HG03520 (cell line): ENCODE results near the gene DCAF5.
"Not testable (repeated sequence)": the region's sequence is repeated elsewhere in the genome, so short reads cannot be mapped to it uniquely, and the experiment has no call there.

Source experiments
- ATAC-seq: cut with Tn5 transposase; IDR thresholded peaks from one replicate; pipeline ENCODE4 v1.9.1; 2021; ENCODE audit warnings: mild to moderate bottlenecking, moderate library complexity; ENCODE audit not compliant: unreplicated experiment

Gene DCAF5

DNA sequence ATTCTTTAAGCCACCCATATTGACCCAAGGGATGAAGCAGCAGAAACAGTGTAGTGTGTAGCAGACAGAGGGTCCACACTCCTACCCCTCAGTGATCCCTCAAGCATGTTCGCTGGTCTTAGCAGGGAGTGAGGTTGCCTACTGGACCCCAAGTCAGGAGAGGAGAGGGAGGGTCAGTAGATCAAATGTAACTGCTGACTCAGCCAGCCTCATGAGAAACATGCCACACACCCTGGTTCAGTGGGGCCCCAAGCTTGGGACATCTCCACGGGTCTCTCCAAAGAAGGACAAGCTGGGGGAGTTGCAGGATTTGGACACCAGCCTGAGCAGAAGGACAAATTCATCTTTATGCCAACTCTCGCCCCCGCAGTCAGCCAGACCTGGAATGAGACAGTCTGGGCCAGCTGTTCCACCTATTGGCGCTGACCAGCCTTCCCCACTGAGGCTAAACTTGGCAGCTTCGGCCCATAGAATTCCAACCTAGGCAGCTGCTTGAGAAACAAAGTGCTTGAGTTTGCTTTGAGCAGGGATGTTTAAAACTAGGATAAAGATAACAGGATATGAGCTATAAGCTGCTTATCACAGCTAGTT lies 107.9 kb downstream of the DCAF5 start:
- no peak for ATAC-seq

DNA sequence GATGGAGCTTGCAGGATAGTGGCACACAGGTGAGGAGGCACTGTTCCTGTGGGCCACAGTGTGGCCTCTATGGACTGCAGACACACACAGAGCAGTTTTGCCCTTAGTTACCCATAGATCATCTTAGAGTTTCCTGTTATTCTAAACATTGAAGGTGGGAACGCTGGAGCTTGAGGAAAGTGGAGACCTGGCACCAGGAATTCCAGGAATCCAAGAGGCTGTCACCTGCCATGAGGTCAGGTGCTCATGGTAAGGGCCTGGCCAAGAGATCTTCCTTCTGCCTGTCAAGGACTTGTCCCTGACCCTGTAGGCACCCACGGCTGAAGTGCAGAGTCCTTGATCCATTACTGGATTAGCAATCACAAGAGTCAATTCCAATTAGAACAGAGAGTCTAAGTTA lies 108.6 kb downstream of the DCAF5 start:
- no peak for ATAC-seq

GRCh38 chr14:69043596-69044260 lies 109.2 kb downstream of the DCAF5 start:
- no peak for ATAC-seq

DNA sequence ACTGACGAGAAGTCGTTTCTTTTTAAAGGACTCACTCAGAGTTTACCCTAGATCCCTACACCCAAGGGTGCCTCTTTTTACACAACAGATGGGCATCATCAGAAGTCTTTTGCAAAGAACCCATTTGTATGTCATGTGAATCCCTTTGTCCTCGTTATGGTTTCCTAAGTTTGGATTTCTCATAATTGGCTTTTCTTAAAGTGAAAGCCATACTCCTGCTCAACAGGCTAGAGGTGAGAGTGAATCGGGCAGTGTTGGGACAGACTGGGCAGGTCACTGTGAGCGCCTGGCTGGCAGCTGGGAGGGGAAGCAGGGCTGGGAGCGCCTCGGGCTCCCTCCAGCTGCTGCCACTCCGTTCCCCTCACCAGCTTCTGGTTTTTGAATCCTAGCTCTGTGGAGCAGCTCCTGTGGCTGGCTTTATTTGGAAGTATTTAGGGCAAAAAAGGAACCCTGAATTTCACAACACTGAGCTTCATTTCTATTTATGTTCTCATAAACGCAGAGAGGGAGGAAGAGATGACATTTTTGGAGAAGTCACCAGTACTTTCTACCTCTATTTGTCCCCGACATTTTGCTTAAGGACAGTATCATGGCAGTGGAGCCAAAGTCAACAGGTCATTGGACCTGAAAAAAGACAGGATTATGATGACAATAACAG lies 110.0 kb downstream of the DCAF5 start:
- no peak for ATAC-seq

GRCh38 chr14:69042299-69042698 lies 110.6 kb downstream of the DCAF5 start:
- no peak for ATAC-seq

- ATAC-seq, result no peak
These were observed 111.1 kb downstream of the DCAF5 start for GRCh38 chr14:69041783-69042182.

GRCh38 chr14:69040353-69040752 lies 112.6 kb downstream of the DCAF5 start:
- no peak for ATAC-seq

GRCh38 chr14:69039288-69039628 lies 113.7 kb downstream of the DCAF5 start:
- no peak for ATAC-seq

- ATAC-seq, result no peak
These were observed 114.2 kb downstream of the DCAF5 start for GRCh38 chr14:69038455-69039287.

DNA sequence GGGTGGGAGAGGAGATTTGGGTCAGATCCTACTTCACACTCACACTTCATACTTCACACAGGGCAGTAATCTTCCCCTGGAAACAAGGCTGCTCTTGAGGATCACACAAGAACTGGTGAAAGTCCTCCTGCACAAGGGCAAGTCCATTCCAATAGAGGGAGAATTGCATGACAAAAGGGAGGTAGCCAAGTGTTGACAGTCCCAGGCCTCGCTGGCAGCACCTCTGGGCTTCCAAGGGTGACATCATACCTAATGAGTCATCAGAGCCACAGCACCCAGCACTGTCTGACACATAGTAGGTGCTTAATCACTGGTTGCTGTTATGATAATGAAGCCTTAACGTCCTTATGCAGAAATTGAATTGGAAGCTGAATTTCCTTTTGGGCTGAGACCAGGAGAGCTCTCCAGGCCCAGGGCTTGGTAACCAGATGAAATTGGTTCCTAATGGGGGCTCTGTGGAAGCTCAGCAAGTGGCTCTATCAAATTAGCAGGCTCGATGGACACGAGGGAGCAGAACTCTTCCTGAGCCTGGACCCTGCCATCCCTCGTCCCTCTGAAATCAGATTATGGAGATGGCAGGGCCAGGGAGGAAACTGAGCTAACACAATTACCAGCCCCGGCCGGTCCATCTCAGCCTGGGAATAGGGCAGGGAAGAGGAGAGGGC lies 115.0 kb downstream of the DCAF5 start:
- ATAC-seq, result no peak

DNA sequence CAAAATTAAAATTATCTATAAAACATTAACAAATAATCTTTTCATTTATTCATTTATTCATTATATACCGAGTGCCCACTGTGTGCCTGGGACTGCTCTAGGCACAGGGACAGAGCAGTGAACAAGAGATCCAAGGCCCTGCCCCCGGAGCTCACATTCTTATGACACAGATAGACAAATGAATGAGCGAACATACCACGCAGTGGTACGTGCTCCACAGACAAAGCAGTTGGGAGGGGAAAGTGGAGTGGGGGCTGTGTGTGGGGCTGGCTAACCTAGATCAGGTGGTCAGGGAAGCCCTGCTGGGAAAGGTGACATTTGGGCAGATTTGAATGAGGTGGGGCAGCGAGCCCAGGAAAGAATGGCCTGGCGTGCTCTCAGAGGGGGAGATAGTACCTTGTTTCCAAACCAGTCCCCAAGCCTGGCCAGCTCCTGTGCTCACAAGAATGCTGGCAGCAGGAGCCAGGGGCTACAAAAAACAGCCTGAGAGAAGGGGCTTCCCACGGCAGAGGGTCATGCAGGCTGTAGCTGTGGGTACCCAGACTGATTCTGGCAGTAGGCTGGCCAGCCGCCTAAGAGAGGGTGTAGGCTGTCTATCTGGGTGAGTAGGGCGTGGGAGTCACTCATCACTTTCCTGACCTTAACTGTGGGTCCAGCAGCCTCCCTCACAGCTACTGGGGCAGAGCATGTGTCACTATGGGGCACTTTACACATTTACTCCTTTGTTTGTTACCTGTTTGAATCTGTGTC lies 116.0 kb downstream of the DCAF5 start:
- no peak for ATAC-seq

GRCh38 chr14:69034612-69035262 lies 118.2 kb downstream of the DCAF5 start:
- ATAC-seq, result no peak

- ATAC-seq, result no peak
These were observed 125.5 kb downstream of the DCAF5 start for GRCh38 chr14:69027242-69027913.

GRCh38 chr14:69023035-69023434 lies 129.9 kb downstream of the DCAF5 start:
- ATAC-seq, result no peak

- not testable (repeated sequence) for ATAC-seq
These were observed 130.8 kb downstream of the DCAF5 start for GRCh38 chr14:69022093-69022492.

GRCh38 chr14:69017706-69018105 lies 135.2 kb downstream of the DCAF5 start:
- no peak for ATAC-seq

DNA sequence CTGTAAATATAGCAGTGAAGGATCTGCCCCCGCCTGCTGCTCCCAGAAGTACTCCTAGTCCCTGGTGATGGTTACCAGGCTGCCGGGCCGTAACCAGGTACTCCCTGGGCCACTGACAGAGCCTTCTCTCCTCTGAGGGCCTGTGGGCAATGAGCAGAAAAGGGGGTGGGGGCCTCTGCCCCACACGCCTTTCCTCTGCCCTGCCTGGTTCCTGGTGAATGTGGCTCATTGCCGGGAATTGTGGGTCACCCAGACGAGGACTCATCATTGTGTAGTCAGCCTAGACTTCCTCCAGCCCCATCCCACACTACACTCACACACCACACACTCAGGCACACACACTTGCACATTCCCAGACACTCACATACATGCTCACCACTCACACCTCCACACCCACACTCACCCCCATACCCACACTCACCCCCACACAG lies 138.1 kb downstream of the DCAF5 start:
- no peak for ATAC-seq

DNA sequence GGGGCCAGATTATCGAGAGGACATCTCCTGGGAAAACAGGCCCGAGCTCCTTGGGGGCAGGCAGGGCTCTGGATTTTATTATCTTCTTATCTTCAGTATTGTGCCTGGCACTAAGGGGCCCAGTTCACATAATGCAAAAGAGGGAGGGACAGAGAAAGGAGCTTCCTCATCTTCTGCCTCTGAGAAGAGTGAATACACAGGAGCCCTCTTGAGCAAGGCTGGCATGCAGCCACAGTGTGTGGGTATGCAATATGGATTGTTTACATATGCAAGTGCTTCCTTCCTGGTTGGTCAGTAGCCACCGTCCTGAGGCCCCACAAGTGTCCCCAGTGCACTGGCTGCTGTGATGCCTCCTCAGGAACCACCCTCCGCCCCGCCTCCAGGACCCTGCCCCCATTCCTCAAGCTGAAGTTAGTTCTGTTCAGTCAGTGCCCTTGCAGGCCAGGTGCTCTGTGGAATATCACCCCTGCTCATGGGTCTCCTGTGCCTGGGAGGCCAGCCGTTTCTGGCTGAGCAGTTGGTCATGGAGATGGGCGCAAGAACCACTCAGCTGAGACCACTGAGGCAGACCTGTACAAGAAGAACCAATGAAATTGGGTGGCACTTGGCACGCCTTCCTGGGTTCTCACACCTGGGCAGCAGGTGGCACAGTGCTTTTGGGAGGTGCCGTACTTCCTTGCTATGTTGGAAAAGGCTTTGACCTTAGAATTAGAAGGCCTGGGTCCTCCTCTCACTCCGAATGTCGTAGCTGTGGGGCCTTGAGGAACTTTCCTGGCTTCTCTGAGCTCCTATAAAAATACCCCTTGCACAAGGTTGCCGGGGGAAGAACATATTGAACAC lies 138.8 kb downstream of the DCAF5 start:
- ATAC-seq, result no peak
